Motor neuron (in vitro differentiated cells): Measurements from ENCODE around the gene DCLK3. TPM values are rescaled to one million over a fixed set of nuclear protein-coding genes. Genes with fewer than 3 reads are reported as not detected.

ENCODE experiments used
- ATAC-seq, 8 experiments: fragments of 200-7000 bp; cut with Tn5 transposase; replicated peaks in 6 of 8; 2 replicates each; pipeline ENCODE4 v1.8.0; 2021; ENCODE audit warnings: mild to moderate bottlenecking in 8 of 8, moderate library complexity in 8 of 8
- H3K27ac ChIP-seq, 2 donors: fragments of 250-450 bp; sonication (Bioruptor Pico); 2 replicates each; pipeline ENCODE4 v1.9.0; 2021; ENCODE audit warnings: antibody characterized with exemption in 2 of 2, mild to moderate bottlenecking in 2 of 2, moderate library complexity in 1 of 2
- H3K4me1 ChIP-seq, 2 donors: fragments of 250-450 bp; sonication (Bioruptor Pico); replicated peaks in 1 of 2; 2 replicates each; pipeline ENCODE4 v1.6.1; 2021; ENCODE audit warnings: antibody characterized with exemption in 2 of 2, mild to moderate bottlenecking in 2 of 2, moderate library complexity in 1 of 2
- H3K4me3 ChIP-seq, 5 donors: fragments of 250-450 bp; sonication (Bioruptor Pico); 2 replicates each; pipeline ENCODE4 v1.9.0; 2021; ENCODE audit warnings: antibody characterized with exemption in 5 of 5, mild to moderate bottlenecking in 5 of 5, moderate library complexity in 4 of 5
- WGBS, 10 experiments: fragments of 450-650 bp; shearing (Covaris generic); methylation state at CpG; one replicate each; pipeline ENCODE4 v1.0.0; 2022; 5-methylcytosine and 5-hydroxymethylcytosine counted together
- in situ Hi-C, 9 experiments: fragments of 400-800 bp; cut with MboI; loops; one replicate each; pipeline ENCODE4 v1.15.0; 2021; ENCODE audit warnings: low sequenced_read_pairs in 9 of 9, low pct_unique_long_range_greater_than_20kb in 2 of 9; ENCODE audit not compliant: unreplicated experiment in 9 of 9
- total RNA-seq, 8 experiments: library from RNA; unstranded; fragments of 300-600 nt; gene quantifications; 2 replicates each; pipeline versions ENCODE4 v1.2.3 to v1.2.4, GENCODE V29; 2022

DCLK3 gene
- total RNA-seq, 8 experiments from 2014 or later: 0.04 to 1.4 (median 0.62) TPM

DNA sequence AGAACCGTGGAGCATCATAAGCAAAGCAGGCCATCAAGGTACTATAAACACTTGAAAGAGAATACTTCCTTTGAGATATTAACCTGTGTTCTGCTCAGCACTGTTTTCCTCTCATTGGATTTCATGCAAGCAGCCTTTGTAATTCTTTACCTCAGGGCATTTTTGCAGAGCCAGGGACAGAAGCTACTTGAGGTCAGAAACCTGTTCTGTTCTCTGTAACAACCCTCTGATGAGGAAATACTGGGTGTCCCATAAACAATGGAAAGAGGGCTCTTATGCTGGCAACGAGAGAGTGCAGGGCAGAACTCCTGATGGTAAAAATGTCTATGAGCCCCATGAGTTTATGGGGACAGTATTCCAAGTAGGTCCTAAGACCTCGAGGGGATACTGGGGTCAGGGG, 66.0 kb downstream of the DCLK3 start:
- in situ Hi-C loops: loop anchor here in 1 of 9 experiments (10.0 kb wide), 1 partner anchor 574 kb away; no protein-coding TSS in a partner anchor
- WGBS, 10 experiments: 40 to 89% (median 72%) methylated on average over 1 to 3 of the region's 3 CpGs; no CpG with 5 or more reads in 1 of the 10 experiments
- Histone ChIP-seq H3K4me1 (peaks cover 0 to 6% of the 10 kb centered on the region in 2 donors), H3K4me3 (no peak overlapping the region), H3K27ac (no peak overlapping the region)
- no peak for ATAC-seq

DNA sequence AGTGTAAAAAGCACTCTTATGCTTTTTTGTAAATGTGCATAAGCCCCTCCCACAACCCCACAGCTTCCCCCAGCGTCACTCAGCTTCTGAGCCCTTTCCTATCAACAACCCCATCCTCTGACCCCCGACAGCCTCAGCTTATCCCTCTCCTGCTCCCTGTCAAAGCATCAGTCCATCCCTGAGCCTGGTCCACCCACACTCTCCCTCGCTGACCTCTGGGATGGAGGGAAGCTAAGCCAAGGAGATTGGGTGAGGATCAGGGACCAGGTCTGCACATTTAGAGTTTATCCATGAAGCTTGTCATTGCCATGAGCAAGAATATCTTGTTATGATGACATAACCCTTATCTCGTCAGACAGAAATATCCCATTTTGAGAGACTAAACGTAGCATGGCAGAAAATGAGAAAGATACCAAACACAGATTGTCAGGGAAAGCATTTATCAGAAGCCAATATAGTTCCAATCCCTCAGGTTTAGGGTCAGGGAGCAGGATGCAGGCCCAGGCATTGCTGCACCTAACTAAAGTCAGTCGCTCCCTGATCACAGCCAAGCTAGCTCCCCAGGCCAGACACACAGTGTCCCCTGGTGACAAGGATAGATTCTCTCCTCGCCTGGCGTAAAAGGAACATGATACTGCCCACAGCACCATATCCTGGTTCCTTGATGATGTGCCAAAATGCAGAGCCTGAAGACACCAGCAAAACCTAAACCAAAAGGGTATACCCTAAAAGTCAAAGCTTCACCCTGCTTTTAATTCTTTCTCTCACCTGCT, 66.9 kb downstream of the DCLK3 start:
- 60 to 100% (median 89%) methylated on average over 1 to 5 of the region's 8 CpGs; no CpG with 5 or more reads in 3 of the 10 experiments for WGBS, 10 experiments
- Histone ChIP-seq H3K27ac (no peak overlapping the region), H3K4me3 (no peak overlapping the region), H3K4me1 (peaks cover 0 to 6% of the 10 kb centered on the region in 2 donors)
- in situ Hi-C loops: loop anchor here in 1 of 9 experiments (10.0 kb wide), 1 partner anchor 573 kb away; no protein-coding TSS in a partner anchor
- peak in 5 of 8 experiments; percentile 51 to 63 (median 59) for ATAC-seq

DNA sequence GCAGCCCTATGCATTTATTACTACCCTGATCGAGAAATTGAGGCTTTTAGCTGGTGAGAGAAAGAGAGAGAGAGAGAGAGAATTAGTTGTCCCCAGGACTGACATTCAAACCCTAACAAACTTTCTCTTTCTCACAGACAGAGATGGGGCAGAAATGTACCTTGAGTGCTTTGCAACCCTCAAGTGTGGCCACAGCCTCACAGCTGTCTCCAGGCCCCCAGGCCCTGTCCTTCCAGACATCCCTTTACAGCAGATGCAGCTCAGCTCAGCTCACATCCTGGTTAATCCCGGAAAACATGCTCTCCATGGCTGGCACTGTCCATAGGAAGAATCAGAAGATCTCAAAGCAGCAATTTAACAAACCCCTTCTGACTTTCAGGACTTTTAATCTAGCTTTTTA, 67.6 kb downstream of the DCLK3 start:
- no peak overlapping the region for H3K27ac ChIP-seq
- in situ Hi-C loops: loop anchor here in 1 of 9 experiments (10.0 kb wide), 1 partner anchor 572 kb away; no protein-coding TSS in a partner anchor
- 80 to 100% (median 85%) methylated on average over 1 to 2 of the region's 2 CpGs; no CpG with 5 or more reads in 5 of the 10 experiments for WGBS, 10 experiments

DNA sequence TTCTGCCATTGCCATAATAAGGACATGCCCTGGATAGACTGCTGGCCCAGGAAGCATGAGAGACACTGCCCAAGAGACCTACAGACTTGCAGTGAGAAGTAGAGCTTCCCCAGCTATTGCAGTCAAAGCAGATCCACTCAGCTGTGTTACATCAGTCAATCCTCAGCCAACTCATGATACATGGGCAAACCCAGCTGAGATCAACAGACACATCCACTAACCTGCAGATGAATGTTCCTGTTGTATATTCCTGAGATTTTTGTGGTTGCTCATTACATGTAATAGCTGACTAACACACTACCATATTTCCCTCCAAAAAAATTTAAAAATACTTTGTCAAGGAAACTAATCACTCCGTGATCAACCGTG, 68.6 kb downstream of the DCLK3 start:
- 25 to 100% (median 91%) methylated on average over 2 of the region's 2 CpGs; no CpG with 5 or more reads in 4 of the 10 experiments for WGBS, 10 experiments
- Histone ChIP-seq H3K27ac (no peak overlapping the region), H3K4me3 (no peak overlapping the region), H3K4me1 (peaks cover 0 to 2% of the 10 kb centered on the region in 2 donors)
- in situ Hi-C loops: loop anchor here in 1 of 9 experiments (10.0 kb wide), 1 partner anchor 571 kb away; no protein-coding TSS in a partner anchor
- no peak for ATAC-seq

More for the DNA sequence above, 67.6 kb downstream of the DCLK3 start:
- peak in 1 of 8 experiments; percentile 31 for ATAC-seq
- H3K4me3 ChIP-seq: no peak overlapping the region
- H3K4me1 ChIP-seq: peaks cover 0 to 6% of the 10 kb centered on the region in 2 donors

DNA sequence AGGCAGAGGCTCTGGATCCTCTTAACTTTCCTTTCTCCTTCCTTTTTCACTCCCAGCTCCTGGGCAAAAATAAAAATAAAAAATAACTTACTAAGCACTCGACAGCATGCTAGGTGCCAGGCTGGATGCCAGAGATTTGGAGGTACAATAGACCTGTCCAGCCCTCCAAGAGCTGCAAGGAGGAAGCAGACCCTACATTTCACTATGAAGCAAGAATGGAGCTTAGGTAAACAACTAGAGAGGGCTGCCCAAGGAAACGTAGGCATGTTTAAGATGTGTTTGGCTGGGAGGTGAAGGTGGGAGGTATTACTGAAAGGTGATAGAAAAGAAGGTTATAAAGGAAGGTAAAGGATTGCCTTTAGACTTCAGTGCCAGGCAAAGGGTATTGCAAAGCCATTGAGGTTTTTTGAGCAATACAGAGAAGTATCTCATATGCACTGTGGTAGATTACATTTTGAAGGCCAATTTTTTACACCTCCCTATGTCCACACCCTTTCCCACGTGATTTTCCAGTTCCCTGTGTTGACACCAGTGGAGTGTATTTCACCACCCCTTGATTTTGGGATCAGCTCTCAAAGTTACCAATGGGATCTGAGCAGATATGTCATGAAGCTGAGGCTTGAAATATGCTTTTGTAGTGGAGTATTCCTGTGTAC, 69.1 kb downstream of the DCLK3 start:
- Histone ChIP-seq H3K4me1 (peaks cover 0 to under 1% of the 10 kb centered on the region in 2 donors), H3K4me3 (no peak overlapping the region), H3K27ac (no peak overlapping the region)
- no peak for ATAC-seq
- WGBS, 10 experiments: 24 to 79% (median 60%) methylated on average over 1 to 3 of the region's 3 CpGs; no CpG with 5 or more reads in 1 of the 10 experiments
- in situ Hi-C loops: loop anchor here in 1 of 9 experiments (10.0 kb wide), 1 partner anchor 570 kb away; no protein-coding TSS in a partner anchor

DNA sequence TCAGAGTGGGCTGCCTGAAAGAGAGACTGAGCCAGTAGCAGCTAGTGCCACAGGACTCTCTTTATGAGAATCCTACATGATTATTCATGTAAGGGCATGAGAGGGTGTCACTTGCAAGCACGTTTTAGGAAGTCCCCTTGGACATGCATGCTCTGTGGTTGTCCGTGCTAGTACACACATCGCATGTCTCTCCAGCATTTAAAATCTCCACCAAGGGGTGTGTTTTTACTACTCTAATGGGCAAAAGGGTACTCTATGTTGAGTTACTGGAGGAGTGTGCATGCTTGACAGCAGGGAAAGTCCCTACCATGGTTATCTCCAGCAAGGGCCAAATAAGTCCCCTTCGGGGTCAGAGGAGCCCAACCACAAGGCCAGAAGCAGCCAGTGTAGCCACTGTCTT, 70.7 kb downstream of the DCLK3 start:
- ATAC-seq: no peak
- no peak overlapping the region for H3K4me3 ChIP-seq
- no peak overlapping the region for H3K27ac ChIP-seq
- WGBS, 10 experiments: 83 to 100% (median 96%) methylated on average over 1 to 3 of the region's 4 CpGs; no CpG with 5 or more reads in 4 of the 10 experiments
- in situ Hi-C loops: loop anchor here in 1 of 9 experiments (10.0 kb wide), 1 partner anchor 569 kb away; no protein-coding TSS in a partner anchor
- peaks cover 0 to 4% of the 10 kb centered on the region in 2 donors for H3K4me1 ChIP-seq

DNA sequence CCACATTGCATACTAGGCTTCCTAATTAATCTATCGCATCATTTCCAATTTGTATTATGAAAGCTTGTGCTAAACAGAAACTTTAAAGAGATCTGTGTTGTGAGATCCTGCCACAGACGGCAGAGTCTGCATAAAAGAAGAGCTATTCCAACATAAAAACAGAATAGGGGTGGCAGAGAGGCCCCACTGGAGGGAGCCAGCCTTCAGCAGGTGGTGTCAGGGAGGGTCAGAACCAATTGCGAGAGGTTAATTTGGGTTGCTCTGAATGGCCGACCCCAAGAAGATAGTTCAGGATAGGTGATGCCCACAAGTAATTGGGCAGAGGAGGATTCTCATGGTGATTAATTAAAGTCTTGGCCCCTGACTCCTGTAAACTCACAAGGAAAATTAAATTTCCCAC, 74.8 kb downstream of the DCLK3 start:
- in situ Hi-C loops: no loop called here
- Histone ChIP-seq H3K27ac (no peak overlapping the region), H3K4me1 (peaks cover 0 to 4% of the 10 kb centered on the region in 2 donors), H3K4me3 (no peak overlapping the region)
- WGBS, 10 experiments: 13 to 89% (median 66%) methylated on average over 1 to 4 of the region's 4 CpGs; no CpG with 5 or more reads in 2 of the 10 experiments
- ATAC-seq: no peak

DNA sequence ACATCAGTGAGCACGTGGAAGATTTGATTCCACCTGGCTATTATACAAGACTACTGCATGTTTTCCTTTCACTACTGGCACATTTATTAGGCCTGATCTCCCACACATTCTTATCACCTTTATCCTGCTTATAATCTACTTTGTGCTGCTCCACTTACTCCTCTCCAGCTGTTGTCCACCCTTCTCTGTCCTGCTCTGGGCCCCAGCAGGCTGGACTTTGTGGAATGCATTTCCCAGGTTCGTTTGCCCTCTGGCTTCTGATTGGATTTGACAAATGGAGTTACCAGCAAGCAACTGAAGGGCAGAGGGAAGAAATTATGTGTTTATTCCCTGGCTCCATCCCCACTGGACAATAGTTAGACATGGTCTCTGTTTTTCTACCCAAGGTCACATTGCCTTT, 75.5 kb downstream of the DCLK3 start:
- ATAC-seq: no peak
- Histone ChIP-seq H3K4me1 (peaks cover 0 to 4% of the 10 kb centered on the region in 2 donors), H3K27ac (no peak overlapping the region), H3K4me3 (no peak overlapping the region)
- 11 to 93% (median 70%) methylated on average over 1 to 2 of the region's 2 CpGs; no CpG with 5 or more reads in 1 of the 10 experiments for WGBS, 10 experiments
- in situ Hi-C loops: no loop called here

DNA sequence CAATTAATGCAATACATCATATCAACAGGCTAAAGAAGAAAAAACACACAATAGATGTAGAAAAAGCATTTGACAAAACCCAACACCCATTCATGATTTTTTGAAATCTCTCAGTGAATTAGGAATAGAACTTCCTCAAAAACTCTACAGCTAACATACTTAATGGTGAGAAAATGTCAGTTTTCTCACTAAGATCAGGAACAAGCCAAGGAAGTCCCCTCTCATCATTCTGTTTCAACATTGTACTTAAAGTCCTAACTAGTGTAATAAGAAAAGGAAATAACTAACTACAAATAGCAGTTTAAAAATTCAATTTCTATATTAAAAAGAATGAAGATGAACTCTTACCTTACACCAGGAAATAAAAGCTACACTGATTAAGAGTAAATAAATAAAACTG, 77.8 kb downstream of the DCLK3 start:
- Histone ChIP-seq H3K4me3 (no peak overlapping the region), H3K27ac (no peak overlapping the region), H3K4me1 (peaks cover 0 to 4% of the 10 kb centered on the region in 2 donors)
- ATAC-seq: no peak
- in situ Hi-C loops: no loop called here

DNA sequence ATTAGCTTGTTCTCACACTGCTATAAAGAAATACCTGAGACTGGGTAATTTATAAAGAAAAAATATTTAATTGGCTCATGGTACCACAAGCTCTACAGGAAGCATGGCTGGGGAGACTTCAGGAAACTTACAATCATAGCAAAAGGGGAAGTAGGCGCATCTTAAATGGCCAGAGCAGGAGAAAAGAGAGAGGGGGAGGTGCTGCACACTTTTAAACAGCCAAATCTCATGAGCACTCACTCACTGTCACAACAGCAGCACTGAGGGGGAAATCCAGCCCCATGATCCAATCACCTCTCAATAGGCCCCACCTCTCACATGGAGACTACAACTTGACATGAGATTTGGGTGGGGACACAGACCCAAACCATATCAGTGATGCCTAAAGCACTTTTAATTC, 82.5 kb downstream of the DCLK3 start:
- Histone ChIP-seq H3K4me1 (no peaks in the 10 kb centered on the region), H3K27ac (no peak overlapping the region), H3K4me3 (no peak overlapping the region)
- 78 to 100% (median 100%) methylated on average over 1 of the region's 1 CpG; no CpG with 5 or more reads in 4 of the 10 experiments for WGBS, 10 experiments
- in situ Hi-C loops: no loop called here
- no peak for ATAC-seq

DNA sequence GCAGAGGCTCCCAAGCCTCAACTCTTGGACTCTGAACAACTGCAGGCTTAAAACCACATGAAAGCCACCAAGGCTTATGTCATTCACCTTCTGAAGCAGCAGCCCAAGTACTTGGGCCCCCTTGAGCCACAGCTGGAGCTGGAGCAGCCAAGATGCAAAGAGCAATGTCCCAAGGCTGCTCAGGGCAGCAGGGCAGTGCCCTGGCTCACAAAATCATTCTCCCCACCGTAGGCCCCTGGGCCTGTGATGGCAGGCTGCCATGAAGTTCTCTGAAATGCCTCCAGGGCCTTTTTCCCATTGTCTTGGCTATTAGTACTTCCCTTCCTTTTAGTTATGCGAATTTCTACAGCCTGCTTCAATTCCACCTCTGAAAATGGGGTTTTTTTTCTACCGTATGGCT, 83.4 kb downstream of the DCLK3 start:
- in situ Hi-C loops: no loop called here
- ATAC-seq: peak in 3 of 8 experiments; percentile 25 to 61 (median 51)
- H3K27ac ChIP-seq: no peak overlapping the region
- no peaks in the 10 kb centered on the region for H3K4me1 ChIP-seq
- 21 to 100% (median 47%) methylated on average over 1 to 3 of the region's 3 CpGs for WGBS, 10 experiments
- no peak overlapping the region for H3K4me3 ChIP-seq

DNA sequence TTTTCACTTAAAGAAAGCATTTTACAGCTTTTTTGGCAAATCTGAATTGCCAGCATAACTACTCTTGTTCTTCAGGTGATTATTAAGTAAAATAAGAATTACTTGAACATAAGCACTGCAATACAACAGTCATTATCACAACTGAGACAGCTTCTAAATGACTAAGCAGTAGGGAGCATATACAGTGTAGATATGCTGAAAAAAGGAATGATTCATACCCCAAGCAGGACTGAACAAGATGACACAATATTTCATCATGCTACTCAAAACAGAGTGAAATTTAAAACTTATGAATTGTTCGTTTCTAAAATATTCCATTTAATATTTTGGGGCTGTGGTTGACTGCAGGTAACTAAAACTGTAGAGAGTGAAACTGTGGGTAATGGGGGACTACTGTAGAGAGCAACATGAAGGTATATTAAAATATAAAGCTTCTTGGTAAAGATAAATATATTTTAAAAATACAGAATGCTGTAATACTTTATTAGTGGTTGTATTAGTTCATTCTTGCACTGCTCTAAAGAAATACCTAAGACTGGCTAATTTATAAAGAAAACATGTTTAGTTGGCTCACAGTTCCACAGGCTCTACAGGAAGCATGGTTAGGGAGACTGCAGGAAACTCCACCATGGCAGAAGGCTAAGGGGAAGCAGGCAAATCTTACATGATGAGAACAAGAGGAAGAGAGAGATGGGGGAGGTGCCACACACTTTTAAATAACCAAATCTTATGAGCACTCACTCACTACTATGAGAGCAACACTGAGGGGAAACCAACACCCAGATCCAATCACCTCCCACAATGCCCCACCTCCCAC, 84.8 kb downstream of the DCLK3 start:
- no peaks in the 10 kb centered on the region for H3K4me1 ChIP-seq
- peak in 4 of 8 experiments; percentile 66 to 94 (median 74) for ATAC-seq
- in situ Hi-C loops: no loop called here
- WGBS, 10 experiments: 0 to 83% (median 62%) methylated on average over 1 of the region's 1 CpG; no CpG with 5 or more reads in 2 of the 10 experiments
- no peak overlapping the region for H3K27ac ChIP-seq
- no peak overlapping the region for H3K4me3 ChIP-seq
